T-helper 1 cell treated with Interleukin-12 subunit alpha and Interleukin-12 subunit beta and Interleukin-4 antibody, amounts not matched to agents 30 μg/mL and 1 μg/mL, for 36 hours (primary cell): ENCODE results near the gene ANKUB1.
"Not testable (repeated sequence)": the region's sequence is repeated elsewhere in the genome, so short reads cannot be mapped to it uniquely, and the experiment has no call there.

Source experiments
- H3K27ac Mint-ChIP-seq: one replicate; pipeline ENCODE4 v1.8.0; 2021; ENCODE audit warnings: mild to moderate bottlenecking, mixed read lengths
- H3K27me3 Mint-ChIP-seq: one replicate; pipeline ENCODE4 v1.8.0; 2021; ENCODE audit warnings: low read depth, mixed read lengths
- H3K36me3 Mint-ChIP-seq: one replicate; pipeline ENCODE4 v1.8.0; 2021; ENCODE audit warnings: low read depth, mixed read lengths
- H3K4me1 Mint-ChIP-seq: one replicate; pipeline ENCODE4 v1.8.0; 2021; ENCODE audit warnings: low read depth, mixed read lengths
- H3K4me3 Mint-ChIP-seq: one replicate; pipeline ENCODE4 v1.8.0; 2021; ENCODE audit warnings: mild to moderate bottlenecking, moderate library complexity, mixed read lengths
- H3K9me3 Mint-ChIP-seq: one replicate; pipeline ENCODE4 v1.8.0; 2021; ENCODE audit warnings: mixed read lengths

ANKUB1 gene

GRCh38 chr3:149792452-149793270, at the start of gene ANKUB1:
ANKUB1 (minus strand) TSS chr3:149792554; CDS start chr3:149792366, 188 bp downstream.
- Mint-ChIP-seq H3K27ac (no peak within 1 kb of the TSS), H3K4me1 (no peaks in the 10 kb centered on the region), H3K36me3 (no peaks in the 10 kb centered on the region), H3K4me3 (no peak within 1 kb of the TSS), H3K27me3 (peaks cover 24% of the 10 kb centered on the region), H3K9me3 (no peaks in the 10 kb centered on the region)

DNA sequence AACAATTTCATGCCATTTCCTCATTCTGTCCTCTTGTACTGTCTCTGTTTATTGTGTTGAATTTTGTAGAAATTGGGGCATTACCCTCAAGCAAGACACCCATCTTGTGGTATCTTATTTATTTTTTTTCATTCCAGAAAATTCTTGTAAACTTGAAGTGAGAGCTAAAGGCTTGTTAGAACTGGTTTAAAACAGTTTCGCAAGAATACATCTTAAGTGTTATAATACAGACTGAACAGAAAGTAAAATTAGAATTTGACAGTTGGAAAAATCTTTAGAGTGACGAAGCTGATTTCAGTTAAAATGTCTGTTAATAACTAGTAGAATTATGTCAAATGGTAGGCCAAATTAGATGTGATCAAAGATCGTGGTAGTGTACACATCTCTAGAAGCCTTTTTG, 47.5 kb upstream of the ANKUB1 start:
- Mint-ChIP-seq H3K27me3 (no peaks in the 10 kb centered on the region), H3K4me1 (peaks cover 12% of the 10 kb centered on the region), H3K36me3 (peaks cover 35% of the 10 kb centered on the region), H3K27ac (no peak overlapping the region), H3K9me3 (peaks cover 33% of the 10 kb centered on the region), H3K4me3 (no peak overlapping the region)

DNA sequence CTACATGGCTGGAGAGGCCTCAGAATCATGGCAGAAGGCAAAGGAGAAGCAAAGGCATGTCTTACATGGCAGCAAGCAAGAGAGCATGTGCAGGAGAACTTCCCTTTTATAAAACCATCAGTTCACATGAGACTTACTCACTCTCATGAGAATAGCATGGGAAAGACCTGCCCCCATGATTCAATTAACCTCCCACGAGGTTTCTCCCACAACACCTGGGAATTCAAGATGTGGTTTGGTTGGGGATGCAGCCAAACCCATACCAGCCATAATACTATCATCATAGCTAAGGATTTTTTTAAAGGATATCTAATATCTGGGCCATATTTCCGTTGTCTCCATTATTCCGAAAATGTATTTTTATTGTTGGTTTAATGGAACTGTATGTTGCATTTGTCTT, 47.1 kb upstream of the ANKUB1 start:
- peaks cover 12% of the 10 kb centered on the region for H3K4me1 Mint-ChIP-seq
- not testable (repeated sequence) for H3K27ac Mint-ChIP-seq

DNA sequence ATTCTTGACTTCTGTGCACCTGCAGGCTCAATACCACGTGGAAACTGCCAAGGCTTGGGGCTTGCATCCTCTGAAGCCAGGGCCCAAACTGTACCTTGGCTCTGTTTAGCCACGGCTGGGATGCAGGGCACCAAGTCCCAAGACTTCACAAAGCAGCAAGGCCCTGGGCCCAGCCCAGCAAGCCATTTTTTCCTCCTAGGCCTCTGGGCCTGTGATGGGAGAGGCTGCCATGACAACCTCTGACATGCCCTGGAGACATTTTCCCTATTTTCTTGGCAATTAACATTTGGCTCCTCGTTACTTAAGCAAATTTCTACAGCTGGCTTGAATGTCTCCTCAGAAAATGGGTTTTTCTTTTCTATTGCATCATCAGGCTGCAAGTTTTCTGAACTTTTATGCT, 46.1 kb upstream of the ANKUB1 start:
- H3K4me3 Mint-ChIP-seq, H3K27me3 Mint-ChIP-seq, H3K27ac Mint-ChIP-seq: not testable (repeated sequence)
- H3K36me3 Mint-ChIP-seq: peaks cover 38% of the 10 kb centered on the region
- peaks cover 47% of the 10 kb centered on the region for H3K9me3 Mint-ChIP-seq
- peaks cover 12% of the 10 kb centered on the region for H3K4me1 Mint-ChIP-seq

More for the DNA sequence above, 47.1 kb upstream of the ANKUB1 start:
- not testable (repeated sequence) for H3K4me3 Mint-ChIP-seq, H3K27me3 Mint-ChIP-seq
- Mint-ChIP-seq H3K9me3 (peaks cover 37% of the 10 kb centered on the region), H3K36me3 (peaks cover 38% of the 10 kb centered on the region)

- Mint-ChIP-seq H3K4me1 (no peaks in the 10 kb centered on the region), H3K27me3 (no peaks in the 10 kb centered on the region), H3K36me3 (peaks cover 53% of the 10 kb centered on the region), H3K4me3 (no peak overlapping the region), H3K9me3 (peaks cover 76% of the 10 kb centered on the region), H3K27ac (no peak overlapping the region)
Measured at GRCh38 chr3:149833241-149833640, 40.9 kb upstream of the ANKUB1 start.

- H3K4me1 Mint-ChIP-seq: no peaks in the 10 kb centered on the region
- H3K27me3 Mint-ChIP-seq: no peaks in the 10 kb centered on the region
- H3K27ac Mint-ChIP-seq: no peak overlapping the region
- H3K36me3 Mint-ChIP-seq: peaks cover 45% of the 10 kb centered on the region
- H3K4me3 Mint-ChIP-seq: no peak overlapping the region
- H3K9me3 Mint-ChIP-seq: peaks cover 64% of the 10 kb centered on the region
Measured at GRCh38 chr3:149832086-149832485, 39.7 kb upstream of the ANKUB1 start.

DNA sequence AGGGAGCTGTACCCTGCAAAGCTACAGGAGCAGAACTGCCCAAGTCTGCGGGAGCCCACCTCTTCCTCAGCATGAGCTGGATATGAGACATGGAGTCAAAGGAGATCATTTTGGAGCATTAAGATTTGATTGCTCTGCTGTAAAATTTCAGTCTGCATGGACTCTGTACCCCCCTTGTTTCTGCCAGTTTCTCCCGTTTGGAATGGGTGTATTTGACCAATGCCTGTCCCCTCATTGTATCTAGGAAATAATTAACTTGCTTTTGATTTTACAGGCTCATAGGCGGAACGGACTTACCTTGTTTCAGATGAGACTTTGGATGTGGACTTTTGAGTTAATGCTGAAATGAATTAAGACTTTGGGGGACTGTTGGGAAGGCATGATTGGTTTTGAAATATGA, 39.0 kb upstream of the ANKUB1 start:
- Mint-ChIP-seq H3K27me3 (no peaks in the 10 kb centered on the region), H3K4me3 (no peak overlapping the region), H3K4me1 (peaks cover under 1% of the 10 kb centered on the region), H3K36me3 (peaks cover 40% of the 10 kb centered on the region), H3K27ac (no peak overlapping the region), H3K9me3 (peaks cover 59% of the 10 kb centered on the region)

GRCh38 chr3:149830902-149831301, 38.5 kb upstream of the ANKUB1 start:
- Mint-ChIP-seq H3K4me1 (peaks cover 2% of the 10 kb centered on the region), H3K27me3 (no peaks in the 10 kb centered on the region), H3K27ac (no peak overlapping the region), H3K9me3 (peaks cover 59% of the 10 kb centered on the region), H3K36me3 (peaks cover 39% of the 10 kb centered on the region), H3K4me3 (no peak overlapping the region)

DNA sequence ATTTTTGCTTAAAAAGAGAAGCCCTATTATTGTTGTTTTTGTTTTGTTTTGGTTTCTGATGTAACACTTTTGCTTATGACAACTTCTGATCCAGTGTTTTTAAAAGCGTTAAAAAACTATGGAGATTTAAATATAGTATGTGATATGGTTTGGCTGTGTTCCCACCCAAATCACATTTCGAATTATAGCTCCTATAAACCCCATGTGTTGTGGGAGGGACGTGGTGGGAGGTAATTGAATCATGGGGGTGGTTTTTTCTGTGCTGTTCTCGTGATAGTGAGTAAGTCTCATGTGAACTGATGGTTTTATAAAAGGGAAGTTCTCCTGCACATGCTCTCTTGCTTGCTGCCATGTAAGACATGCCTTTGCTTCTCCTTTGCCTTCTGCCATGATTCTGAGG, 37.3 kb upstream of the ANKUB1 start:
- Mint-ChIP-seq H3K36me3 (peaks cover 32% of the 10 kb centered on the region), H3K9me3 (peaks cover 48% of the 10 kb centered on the region)
- not testable (repeated sequence) for H3K4me3 Mint-ChIP-seq, H3K4me1 Mint-ChIP-seq, H3K27me3 Mint-ChIP-seq, H3K27ac Mint-ChIP-seq

- no peak overlapping the region for H3K4me3 Mint-ChIP-seq
- H3K4me1 Mint-ChIP-seq: peaks cover 2% of the 10 kb centered on the region
- H3K27ac Mint-ChIP-seq: no peak overlapping the region
- H3K36me3 Mint-ChIP-seq: peaks cover 33% of the 10 kb centered on the region
- H3K9me3 Mint-ChIP-seq: peaks cover 36% of the 10 kb centered on the region
- no peaks in the 10 kb centered on the region for H3K27me3 Mint-ChIP-seq
Measured at GRCh38 chr3:149828390-149828789, 36.0 kb upstream of the ANKUB1 start.

GRCh38 chr3:149826636-149827035, 34.3 kb upstream of the ANKUB1 start:
- no peak overlapping the region for H3K27ac Mint-ChIP-seq
- peaks cover 27% of the 10 kb centered on the region for H3K36me3 Mint-ChIP-seq
- H3K4me3 Mint-ChIP-seq: no peak overlapping the region
- H3K4me1 Mint-ChIP-seq: peaks cover 2% of the 10 kb centered on the region
- H3K27me3 Mint-ChIP-seq: no peaks in the 10 kb centered on the region
- peaks cover 23% of the 10 kb centered on the region for H3K9me3 Mint-ChIP-seq

GRCh38 chr3:149820183-149820582, 27.8 kb upstream of the ANKUB1 start:
- H3K36me3 Mint-ChIP-seq: peaks cover 9% of the 10 kb centered on the region

GRCh38 chr3:149819432-149819831, 27.1 kb upstream of the ANKUB1 start:
- Mint-ChIP-seq H3K9me3 (no peaks in the 10 kb centered on the region), H3K4me3 (no peak overlapping the region), H3K4me1 (peaks cover 28% of the 10 kb centered on the region), H3K27me3 (no peaks in the 10 kb centered on the region), H3K36me3 (peaks cover 9% of the 10 kb centered on the region), H3K27ac (no peak overlapping the region)

More at GRCh38 chr3:149820183-149820582, 27.8 kb upstream of the ANKUB1 start:
- H3K27ac Mint-ChIP-seq: no peak overlapping the region
- no peak overlapping the region for H3K4me3 Mint-ChIP-seq
- H3K4me1 Mint-ChIP-seq: peaks cover 21% of the 10 kb centered on the region
- H3K27me3 Mint-ChIP-seq: no peaks in the 10 kb centered on the region
- H3K9me3 Mint-ChIP-seq: no peaks in the 10 kb centered on the region

GRCh38 chr3:149816986-149817385, 24.6 kb upstream of the ANKUB1 start:
- Mint-ChIP-seq H3K4me3 (no peak overlapping the region), H3K9me3 (no peaks in the 10 kb centered on the region), H3K27ac (peak overlapping the region; percentile 5), H3K36me3 (peaks cover 4% of the 10 kb centered on the region), H3K27me3 (no peaks in the 10 kb centered on the region), H3K4me1 (peaks cover 39% of the 10 kb centered on the region)

- Mint-ChIP-seq H3K4me3 (no peak overlapping the region), H3K4me1 (peaks cover 39% of the 10 kb centered on the region)
Measured at GRCh38 chr3:149816311-149816710, 24.0 kb upstream of the ANKUB1 start.

More at GRCh38 chr3:149816311-149816710, 24.0 kb upstream of the ANKUB1 start:
- Mint-ChIP-seq H3K27ac (no peak overlapping the region), H3K9me3 (no peaks in the 10 kb centered on the region), H3K27me3 (no peaks in the 10 kb centered on the region), H3K36me3 (peaks cover 1% of the 10 kb centered on the region)
